HG03521 (cell line): ENCODE data around the gene TRIM34.
"Not testable (repeated sequence)": the region's sequence is repeated elsewhere in the genome, so short reads cannot be mapped to it uniquely, and the experiment has no call there.

Experiments used
- ATAC-seq: cut with Tn5 transposase; IDR thresholded peaks from one replicate; pipeline ENCODE4 v1.9.1; 2021; ENCODE audit warnings: mild to moderate bottlenecking, moderate library complexity; ENCODE audit not compliant: unreplicated experiment

The TRIM34 gene

GRCh38 chr11:5684036-5684645 lies 59.3 kb downstream of the TRIM34 start:
- ATAC-seq: peak; percentile 8

GRCh38 chr11:5684646-5685362 lies 60.0 kb downstream of the TRIM34 start, which contains the start of gene TRIM5:
Gene TRIM5 (minus strand): TSS chr11:5685074. CDS start chr11:5680177, 4,897 bp downstream.
- peak; percentile 70 for ATAC-seq

- ATAC-seq: no peak
Observed at GRCh38 chr11:5686426-5686825, 61.6 kb downstream of the TRIM34 start.

- no peak for ATAC-seq
Observed at GRCh38 chr11:5688482-5688881, 63.7 kb downstream of the TRIM34 start.

GRCh38 chr11:5689551-5689983 lies 64.8 kb downstream of the TRIM34 start, which contains the start of gene TRIM22:
Gene TRIM22 (plus strand): TSS chr11:5689790. CDS start chr11:5696233, 6,443 bp downstream.
- ATAC-seq: peak; percentile 71

- ATAC-seq: no peak
Observed at GRCh38 chr11:5690216-5690615, 65.4 kb downstream of the TRIM34 start.

GRCh38 chr11:5690736-5691135 lies 65.9 kb downstream of the TRIM34 start:
- ATAC-seq: no peak

- not testable (repeated sequence) for ATAC-seq
Observed at GRCh38 chr11:5691238-5691963, 66.6 kb downstream of the TRIM34 start.

- no peak for ATAC-seq
Observed at GRCh38 chr11:5691964-5692361, 67.2 kb downstream of the TRIM34 start.
